ENCODE data around the gene XPO1.

Gene XPO1

GRCh38 chr2:61434314-61434713 is 103.8 kb downstream of the XPO1 start:
- DNase-seq (ENCODE audit: low read depth in 2 of 2, low spot score in 1 of 2), result no peak

- no peak for DNase-seq (ENCODE audit: low read depth in 2 of 2, low spot score in 1 of 2)
These were observed 104.5 kb downstream of the XPO1 start for GRCh38 chr2:61433606-61434005.

GRCh38 chr2:61432990-61433389 is 105.2 kb downstream of the XPO1 start:
- no peak for DNase-seq (ENCODE audit: low read depth in 2 of 2, low spot score in 1 of 2)

- DNase-seq (ENCODE audit: low read depth in 2 of 2, low spot score in 1 of 2), result no peak
These were observed 106.8 kb downstream of the XPO1 start for GRCh38 chr2:61431345-61431744.
